ENCODE data around the gene MED25. TPM values are rescaled to one million over a fixed set of nuclear protein-coding genes. Genes with fewer than 3 reads are reported as not detected.

Gene MED25
- total and polyA plus RNA-seq, 2 of the 8 experiments (the other 6 are each of a cell fraction or from before 2014, with no cell fraction given), result 21.6 to 71.4 TPM

DNA sequence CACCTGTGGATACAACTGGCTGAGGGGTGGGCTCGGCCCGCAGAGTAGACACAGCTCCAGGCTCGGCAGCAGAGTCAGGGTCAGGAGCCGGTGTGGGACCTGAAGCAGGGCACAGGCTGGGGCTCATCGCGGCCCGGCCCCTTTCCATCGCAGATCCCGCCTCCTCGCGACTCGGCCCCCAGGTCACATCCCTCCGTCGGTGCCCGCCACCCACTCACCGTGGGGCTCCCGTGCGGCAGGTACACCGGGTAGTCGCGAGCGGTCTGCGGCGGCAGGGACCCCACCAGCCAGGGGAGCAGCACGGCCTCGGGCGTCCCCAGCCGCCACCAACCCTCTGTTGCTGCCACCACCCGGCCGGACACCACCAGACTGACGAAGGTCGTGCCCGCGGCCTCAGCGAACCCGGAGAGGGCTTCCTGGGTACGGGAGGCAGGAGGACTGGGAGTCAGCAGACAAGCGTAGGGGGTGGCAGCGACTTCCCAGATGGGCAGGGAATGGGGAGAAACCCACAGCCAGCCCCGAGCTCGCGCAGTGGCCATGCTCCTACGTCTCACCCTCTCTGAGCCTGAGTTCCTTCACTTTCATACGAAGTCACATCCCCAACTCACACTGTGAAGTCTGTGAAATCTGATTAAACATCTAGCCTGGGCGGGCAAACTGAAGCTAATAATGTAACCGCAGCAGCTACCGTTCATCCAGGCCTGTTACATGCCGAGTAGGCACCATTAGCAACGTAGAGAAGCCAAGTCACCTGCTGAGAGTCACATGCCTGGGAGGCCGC lies 8.7 kb upstream of the MED25 start (continued):
- no peak for TF ChIP-seq RFX5 (IDR thresholded peaks at IDR 0.05; ENCODE audit: borderline replicate concordance, low read depth, low read length)
- peak; percentile 3 to 8; a peak in 2 of 3 replicates for TF ChIP-seq POLR2A (IDR thresholded peaks at IDR 0.05; ENCODE audit: control extremely low read depth in 1 of 2, low read depth in 2 of 2, low read length in 2 of 2)
- TF ChIP-seq SIRT6 (IDR thresholded peaks at IDR 0.05; ENCODE audit: low read length), result no peak
- TF ChIP-seq CEBPB (IDR thresholded peaks at IDR 0.05; ENCODE audit: low read depth, low read length), result no peak
- TF ChIP-seq ZNF274 (IDR thresholded peaks at IDR 0.05; ENCODE audit: borderline replicate concordance, extremely low read depth, low read length), result no peak
- TF ChIP-seq CHD2 (IDR thresholded peaks at IDR 0.05; ENCODE audit: low read length), result no peak
- no peak for TF ChIP-seq BACH1 (IDR thresholded peaks at IDR 0.05; ENCODE audit: low read length)
- TF ChIP-seq HDAC6 (IDR thresholded peaks at IDR 0.05; ENCODE audit: low read depth, low read length), result no peak
- TF ChIP-seq RXRA (IDR thresholded peaks at IDR 0.05; ENCODE audit: insufficient read depth, low read depth, low read length), result no peak
- no peak for TF ChIP-seq SP4 (IDR thresholded peaks at IDR 0.05; ENCODE audit: low read length)
- TF ChIP-seq JUN (IDR thresholded peaks at IDR 0.05; ENCODE audit: low read depth, low read length), result no peak
- no peak for TF ChIP-seq POLR2AphosphoS5 (IDR thresholded peaks at IDR 0.05; ENCODE audit: low read depth, low read length)
- TF ChIP-seq TAF1 (IDR thresholded peaks at IDR 0.05; ENCODE audit: low read depth, low read length), result 0 out of 2 replicates have a peak, but pooled peaks have one; percentile 27
- TF ChIP-seq CHD1 (IDR thresholded peaks at IDR 0.05; ENCODE audit: low read depth, low read length), result no peak
